KOPT-K1 (cell line): ENCODE measurements around the gene KRTAP12-2.
"Not testable (repeated sequence)": the region's sequence is repeated elsewhere in the genome, so short reads cannot be mapped to it uniquely, and the experiment has no call there.

ENCODE experiments used
- H3K27ac ChIP-seq: fragments of 200-600 bp; sonication (generic); 2 replicates; pipeline ENCODE4 v1.5.1; 2016; ENCODE audit warnings: antibody characterized with exemption, mild to moderate bottlenecking, low read depth, low read length; ENCODE audit not compliant: poor library complexity, severe bottlenecking
- H3K36me3 ChIP-seq: fragments of 200-600 bp; sonication (generic); 2 replicates; pipeline ENCODE4 v1.5.1; 2017; ENCODE audit warnings: antibody characterized with exemption, mild to moderate bottlenecking, low read length, moderate library complexity; ENCODE audit not compliant: insufficient read depth
- H3K9me3 ChIP-seq: fragments of 200-600 bp; sonication (generic); 2 replicates; pipeline ENCODE4 v1.5.1; 2017; ENCODE audit warnings: antibody characterized with exemption, low read length, mild to moderate bottlenecking; ENCODE audit not compliant: insufficient read depth, poor library complexity, severe bottlenecking

The KRTAP12-2 gene

DNA sequence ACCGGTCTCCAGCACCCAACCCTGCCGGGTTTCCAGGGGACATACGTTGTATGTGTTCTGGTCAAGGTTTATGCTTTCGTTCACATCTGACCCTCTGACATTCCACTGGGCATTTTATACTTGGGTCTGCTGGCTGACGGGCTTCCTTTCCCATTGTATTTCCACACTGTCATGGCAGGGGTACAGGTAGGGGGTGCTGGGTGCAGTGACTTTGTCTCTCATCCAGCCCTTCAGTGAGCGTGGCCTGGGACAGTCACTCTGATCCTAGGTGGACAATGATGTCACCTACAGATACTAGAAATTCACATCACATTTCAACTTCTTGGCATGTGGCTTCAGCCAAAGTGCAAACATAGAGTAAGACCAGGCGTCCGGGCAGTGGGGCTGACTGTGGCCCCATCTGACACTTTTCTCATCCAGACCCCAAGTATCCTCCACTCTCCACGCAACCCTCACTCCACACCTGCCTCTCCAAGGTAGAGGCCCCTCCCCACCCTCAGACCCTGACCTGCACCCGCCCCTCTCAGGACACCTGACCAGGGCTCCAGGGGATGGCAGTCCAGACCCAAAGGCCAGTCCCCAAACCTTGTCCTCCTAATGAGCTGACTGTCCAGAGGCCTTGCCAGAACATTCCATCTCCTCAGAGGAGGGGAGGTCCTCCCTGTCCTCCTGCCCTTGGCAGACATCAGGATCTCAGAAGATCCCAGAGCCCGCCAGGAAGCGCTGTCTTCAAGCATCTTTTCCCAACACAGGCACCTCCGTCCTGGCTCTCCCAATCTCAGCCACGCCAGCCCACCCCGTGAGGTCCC lies 30.3 kb downstream of the KRTAP12-2 start:
- Histone ChIP-seq H3K9me3 (peaks cover 21% of the 10 kb centered on the region), H3K36me3 (no peaks in the 10 kb centered on the region), H3K27ac (no peak overlapping the region)

GRCh38 chr21:44632067-44632466 lies 34.7 kb downstream of the KRTAP12-2 start:
- H3K36me3 ChIP-seq, result no peaks in the 10 kb centered on the region
- H3K27ac ChIP-seq, result no peak overlapping the region
- peaks cover 25% of the 10 kb centered on the region for H3K9me3 ChIP-seq

DNA sequence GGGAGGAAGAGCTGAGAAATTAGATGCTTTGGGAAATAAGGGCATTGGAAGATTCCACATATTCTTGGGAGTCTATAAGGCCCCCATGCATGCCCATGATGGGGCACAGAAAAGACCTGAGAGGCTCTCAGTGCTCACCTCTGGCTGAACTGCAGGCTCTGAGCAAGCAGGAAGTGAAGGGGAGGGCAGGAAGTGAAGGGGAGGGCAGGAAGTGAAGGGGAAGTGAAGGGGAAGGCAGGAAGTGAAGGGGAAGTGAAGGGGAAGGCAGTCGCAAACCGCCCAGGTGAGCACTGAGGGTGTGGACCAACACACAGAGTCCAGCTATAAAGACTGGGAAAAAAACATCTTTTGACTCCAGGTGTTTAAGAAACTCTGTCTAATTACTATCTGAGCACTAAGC lies 36.3 kb downstream of the KRTAP12-2 start:
- no peaks in the 10 kb centered on the region for H3K36me3 ChIP-seq
- H3K9me3 ChIP-seq, result peaks cover 25% of the 10 kb centered on the region
- H3K27ac ChIP-seq, result no peak overlapping the region

- Histone ChIP-seq H3K36me3 (no peaks in the 10 kb centered on the region), H3K27ac (no peak overlapping the region), H3K9me3 (peaks cover 38% of the 10 kb centered on the region)
These were observed 37.9 kb downstream of the KRTAP12-2 start for GRCh38 chr21:44628707-44629391.

DNA sequence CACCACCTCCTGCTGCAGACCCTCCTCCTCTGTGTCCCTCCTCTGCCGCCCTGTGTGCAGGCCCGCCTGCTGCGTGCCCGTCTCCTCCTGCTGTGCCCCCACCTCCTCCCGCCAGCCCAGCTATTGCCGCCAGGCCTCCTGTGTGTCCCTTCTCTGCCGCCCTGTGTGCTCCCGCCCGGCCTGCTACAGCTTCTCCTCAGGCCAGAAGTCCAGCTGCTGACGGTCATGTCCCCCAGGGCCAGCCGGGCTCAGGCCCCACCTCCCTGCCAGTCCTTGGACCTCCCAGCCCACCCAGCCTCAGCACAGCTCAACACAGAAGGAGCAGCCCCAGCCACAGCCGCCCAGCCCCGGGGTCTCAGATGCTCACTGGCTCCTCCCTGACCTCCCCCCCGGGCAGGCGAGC lies 38.9 kb downstream of the KRTAP12-2 start:
- peaks cover 48% of the 10 kb centered on the region for H3K9me3 ChIP-seq
- not testable (repeated sequence) for H3K27ac ChIP-seq, H3K36me3 ChIP-seq

DNA sequence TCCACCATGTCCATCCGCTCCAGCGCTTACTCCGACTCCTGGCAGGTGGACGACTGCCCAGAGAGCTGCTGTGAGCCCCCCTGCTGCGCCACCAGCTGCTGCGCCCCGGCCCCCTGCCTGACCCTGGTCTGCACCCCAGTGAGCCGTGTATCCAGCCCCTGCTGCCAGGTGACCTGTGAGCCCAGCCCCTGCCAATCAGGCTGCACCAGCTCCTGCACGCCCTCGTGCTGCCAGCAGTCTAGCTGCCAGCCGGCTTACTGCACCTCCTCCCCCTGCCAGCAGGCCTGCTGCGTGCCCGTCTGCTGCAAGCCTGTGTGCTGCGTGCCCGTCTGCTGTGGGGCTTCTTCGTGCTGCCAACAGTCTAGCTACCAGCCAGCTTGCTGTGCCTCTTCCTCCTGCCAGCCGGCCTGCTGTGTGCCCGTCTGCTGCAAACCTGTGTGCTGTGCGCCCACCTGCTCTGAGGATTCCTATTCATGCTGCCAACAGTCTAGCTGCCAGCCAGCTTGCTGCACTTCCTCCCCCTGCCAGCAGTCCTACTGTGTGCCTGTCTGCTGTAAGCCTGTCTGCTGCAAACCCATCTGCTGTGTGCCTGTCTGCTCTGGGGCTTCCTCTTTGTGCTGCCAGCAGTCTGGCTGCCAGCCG lies 39.4 kb downstream of the KRTAP12-2 start:
- peaks cover 49% of the 10 kb centered on the region for H3K9me3 ChIP-seq
- H3K36me3 ChIP-seq, H3K27ac ChIP-seq: not testable (repeated sequence)

DNA sequence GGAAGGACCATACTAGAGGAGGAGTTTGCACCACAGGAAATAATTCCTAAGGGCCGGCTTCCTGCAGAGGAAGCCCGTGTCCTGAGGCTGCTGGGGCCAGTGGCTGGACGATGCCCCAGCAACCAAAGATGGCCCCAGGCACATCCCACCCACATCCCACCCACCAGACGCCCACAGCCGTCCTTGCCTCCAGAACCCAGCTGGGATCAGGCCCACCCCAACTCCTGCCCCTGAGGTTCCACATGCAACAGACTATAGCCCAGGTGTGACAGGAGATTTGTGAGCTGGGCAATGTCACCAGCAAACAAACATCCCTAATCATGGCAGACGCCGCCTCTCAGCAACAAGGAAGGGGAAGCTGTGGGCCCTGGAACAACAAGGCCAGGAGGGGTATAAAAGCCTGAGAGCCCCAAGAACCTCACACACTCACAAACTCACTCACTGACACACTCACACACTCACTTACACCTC lies 40.0 kb downstream of the KRTAP12-2 start, which contains the start of gene KRTAP10-9:
KRTAP10-9 (plus strand) TSS at position 421 of the 471 bp plus-strand sequence. CDS start 79 bp downstream, outside the sequence.
- no peak within 1 kb of the TSS for H3K27ac ChIP-seq
- H3K9me3 ChIP-seq, result peaks cover 43% of the 10 kb centered on the region
- no peaks in the 10 kb centered on the region for H3K36me3 ChIP-seq

GRCh38 chr21:44626262-44626661 lies 40.5 kb downstream of the KRTAP12-2 start:
- Histone ChIP-seq H3K36me3 (no peaks in the 10 kb centered on the region), H3K9me3 (peaks cover 39% of the 10 kb centered on the region), H3K27ac (no peak overlapping the region)

DNA sequence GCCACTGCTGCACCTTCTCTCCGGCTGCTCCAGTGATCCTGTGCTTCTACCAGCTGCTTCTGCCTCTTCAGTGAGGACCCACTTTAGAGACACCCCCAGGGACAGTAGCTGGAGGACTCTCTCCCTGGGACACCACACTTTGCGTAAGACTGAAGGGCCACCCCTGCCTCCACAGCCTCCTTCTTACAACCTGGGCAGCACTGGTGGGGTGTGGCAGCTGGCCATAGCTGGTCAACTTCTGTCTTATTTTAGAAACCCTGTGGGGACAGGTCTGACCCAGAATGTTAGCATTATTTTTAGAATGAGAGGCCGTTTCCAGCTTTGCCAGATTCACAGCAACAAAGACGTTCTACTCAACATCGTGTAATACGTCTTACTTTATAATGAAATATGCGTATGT lies 41.0 kb downstream of the KRTAP12-2 start:
- no peak overlapping the region for H3K27ac ChIP-seq
- no peaks in the 10 kb centered on the region for H3K36me3 ChIP-seq
- peaks cover 34% of the 10 kb centered on the region for H3K9me3 ChIP-seq

DNA sequence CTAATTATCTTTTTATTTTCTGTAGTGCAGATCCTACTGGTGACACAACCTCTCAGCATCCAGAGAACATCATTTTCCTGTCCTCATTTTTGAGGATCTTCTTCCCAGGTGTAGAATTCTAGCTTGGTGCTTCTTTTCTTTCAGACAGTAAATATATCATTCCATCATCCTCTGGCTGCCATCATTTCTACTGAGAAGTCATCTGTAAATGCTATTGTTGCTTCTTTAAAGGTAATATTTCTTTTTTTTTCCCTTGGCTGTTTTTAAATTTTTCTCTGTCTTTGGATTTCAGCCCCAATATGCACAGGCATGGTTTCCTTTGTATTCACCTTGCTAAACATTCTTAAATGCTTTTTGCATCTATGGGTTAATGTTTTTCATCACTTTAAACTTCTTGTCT lies 43.2 kb downstream of the KRTAP12-2 start:
- H3K9me3 ChIP-seq, result peaks cover 37% of the 10 kb centered on the region
- H3K36me3 ChIP-seq, result no peaks in the 10 kb centered on the region
- H3K27ac ChIP-seq, result no peak overlapping the region

- H3K9me3 ChIP-seq, result peaks cover 34% of the 10 kb centered on the region
These were observed 46.8 kb downstream of the KRTAP12-2 start for GRCh38 chr21:44619886-44620285.

DNA sequence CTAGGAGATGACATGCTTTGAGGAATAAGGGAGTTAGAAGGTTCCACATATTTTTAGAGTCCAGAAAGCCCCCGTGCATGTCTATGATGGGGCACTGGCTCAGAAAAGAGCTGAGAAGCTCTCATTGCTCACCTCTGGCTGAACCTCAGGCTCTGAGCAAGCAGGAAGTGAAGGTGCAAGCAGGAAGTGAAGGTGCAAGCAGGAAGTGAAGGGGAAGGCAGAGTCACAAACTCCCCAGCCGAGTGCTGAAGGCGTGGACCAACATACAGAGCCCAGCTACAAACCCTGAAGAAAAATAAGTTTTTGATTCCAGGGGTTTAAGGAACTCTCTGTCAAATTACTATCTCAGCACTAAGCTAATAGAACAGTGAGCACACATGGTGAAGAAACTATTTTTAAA lies 47.8 kb downstream of the KRTAP12-2 start:
- H3K36me3 ChIP-seq, result no peaks in the 10 kb centered on the region
- peaks cover 24% of the 10 kb centered on the region for H3K9me3 ChIP-seq
- H3K27ac ChIP-seq, result peak overlapping the region; percentile 38

More at GRCh38 chr21:44619886-44620285, 46.8 kb downstream of the KRTAP12-2 start:
- Histone ChIP-seq H3K27ac (no peak overlapping the region), H3K36me3 (no peaks in the 10 kb centered on the region)

GRCh38 chr21:44618504-44618903 lies 48.2 kb downstream of the KRTAP12-2 start:
- H3K36me3 ChIP-seq, result no peaks in the 10 kb centered on the region
- peak overlapping the region; percentile 38 for H3K27ac ChIP-seq
- peaks cover 20% of the 10 kb centered on the region for H3K9me3 ChIP-seq

GRCh38 chr21:44617071-44617501 lies 49.6 kb downstream of the KRTAP12-2 start:
- peaks cover 11% of the 10 kb centered on the region for H3K9me3 ChIP-seq
- H3K36me3 ChIP-seq, result no peaks in the 10 kb centered on the region
- H3K27ac ChIP-seq, result no peak overlapping the region

- no peak overlapping the region for H3K27ac ChIP-seq
- no peaks in the 10 kb centered on the region for H3K36me3 ChIP-seq
- peaks cover 16% of the 10 kb centered on the region for H3K9me3 ChIP-seq
These were observed 50.2 kb downstream of the KRTAP12-2 start for GRCh38 chr21:44616591-44616926.
